ENCODE measurements around the gene CELF2.

GRCh38 chr10:10986606-10987005 is 31.1 kb upstream of the CELF2 start:
- TF ChIP-seq, protein P1, sequence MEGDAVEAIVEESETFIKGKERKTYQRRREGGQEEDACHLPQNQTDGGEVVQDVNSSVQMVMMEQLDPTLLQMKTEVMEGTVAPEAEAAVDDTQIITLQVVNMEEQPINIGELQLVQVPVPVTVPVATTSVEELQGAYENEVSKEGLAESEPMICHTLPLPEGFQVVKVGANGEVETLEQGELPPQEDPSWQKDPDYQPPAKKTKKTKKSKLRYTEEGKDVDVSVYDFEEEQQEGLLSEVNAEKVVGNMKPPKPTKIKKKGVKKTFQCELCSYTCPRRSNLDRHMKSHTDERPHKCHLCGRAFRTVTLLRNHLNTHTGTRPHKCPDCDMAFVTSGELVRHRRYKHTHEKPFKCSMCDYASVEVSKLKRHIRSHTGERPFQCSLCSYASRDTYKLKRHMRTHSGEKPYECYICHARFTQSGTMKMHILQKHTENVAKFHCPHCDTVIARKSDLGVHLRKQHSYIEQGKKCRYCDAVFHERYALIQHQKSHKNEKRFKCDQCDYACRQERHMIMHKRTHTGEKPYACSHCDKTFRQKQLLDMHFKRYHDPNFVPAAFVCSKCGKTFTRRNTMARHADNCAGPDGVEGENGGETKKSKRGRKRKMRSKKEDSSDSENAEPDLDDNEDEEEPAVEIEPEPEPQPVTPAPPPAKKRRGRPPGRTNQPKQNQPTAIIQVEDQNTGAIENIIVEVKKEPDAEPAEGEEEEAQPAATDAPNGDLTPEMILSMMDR (IDR thresholded peaks at IDR 0.05) = no peak
- TF ChIP-seq POLR2A (IDR thresholded peaks at IDR 0.05) (no peak), EP300 (IDR thresholded peaks at IDR 0.05) (no peak), POLR2AphosphoS5 (IDR thresholded peaks at IDR 0.05) (no peak)

Measured in suprapubic skin (tissue), 4 donors.